Activated T-cell treated with anti-CD3 and anti-CD28 coated beads, Interleukin-2, amount 50 U/mL, for 48 hours (primary cell): ENCODE results near the gene SPATA6L.
A peak's percentile ranks its signal among the peaks of the same experiment; 100 is the strongest.
"Not testable (repeated sequence)": the region's sequence is repeated elsewhere in the genome, so short reads cannot be mapped to it uniquely, and the experiment has no call there.

Source experiments
- DNase-seq, 2 experiments: peaks; one replicate each; pipeline ENCODE4 v3.0.0-alpha.2; 2020

The SPATA6L gene

DNA sequence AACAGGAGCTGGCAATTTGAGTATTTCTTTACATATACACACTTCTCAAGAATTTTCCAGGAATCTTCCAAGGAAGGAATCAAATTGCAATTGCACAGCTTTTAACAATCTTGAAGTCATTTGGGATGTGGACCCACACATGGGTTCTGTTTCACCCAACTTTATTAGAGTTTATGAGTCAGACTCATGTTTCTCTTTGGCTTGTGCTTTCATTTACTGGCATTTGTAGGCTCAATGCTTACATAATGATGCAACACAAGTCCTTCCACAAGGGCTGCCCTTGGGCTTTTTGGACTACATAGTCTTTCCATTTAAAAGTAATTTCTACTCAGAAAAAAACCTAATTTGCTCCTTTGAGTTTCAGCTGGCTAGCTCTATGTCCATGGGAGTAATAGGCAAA lies 8.5 kb upstream of the SPATA6L start:
- no peak for DNase-seq

- no peak for DNase-seq
Measured at GRCh38 chr9:4671737-4672136, 5.5 kb upstream of the SPATA6L start.

DNA sequence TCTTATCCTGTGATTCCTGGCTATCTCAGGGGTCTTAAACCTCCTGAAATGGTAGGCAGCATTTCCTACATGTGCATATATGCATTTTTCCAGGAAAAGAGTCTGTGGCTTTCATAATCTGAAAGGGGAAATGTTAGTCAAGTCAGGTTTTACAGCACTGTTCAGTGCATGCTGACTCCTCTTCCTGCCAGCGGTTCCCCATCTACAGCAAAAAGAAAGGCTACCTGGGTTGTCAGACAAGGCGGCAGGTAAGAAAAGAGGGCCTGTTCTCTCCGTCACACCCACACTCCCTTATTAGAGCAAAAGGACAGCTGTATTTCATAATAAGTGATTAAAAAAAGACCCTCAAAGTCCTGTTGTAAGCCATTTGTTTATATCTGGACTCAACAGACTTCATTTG lies 4.3 kb upstream of the SPATA6L start:
- DNase-seq: no peak

GRCh38 chr9:4669890-4670289 lies 3.6 kb upstream of the SPATA6L start:
- DNase-seq: no peak

DNA sequence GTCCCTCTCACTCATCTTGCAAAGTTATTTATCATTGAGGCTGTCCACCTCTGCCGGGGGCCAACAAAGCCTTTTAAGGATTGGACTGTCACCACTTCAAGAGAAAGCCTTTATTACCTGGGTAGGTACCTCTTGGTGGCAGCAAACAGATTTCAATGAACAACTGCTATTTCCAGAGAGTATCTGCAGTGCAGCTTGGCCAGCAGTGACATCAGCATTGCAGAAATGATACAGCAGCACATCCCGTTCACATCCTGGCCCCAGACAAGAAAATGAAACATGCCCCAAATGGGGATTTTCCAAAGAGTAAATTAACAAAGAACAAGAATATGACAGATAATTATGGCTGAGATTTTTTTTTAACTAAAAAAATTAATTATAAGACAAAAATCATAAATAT lies 2.3 kb upstream of the SPATA6L start:
- DNase-seq: no peak

DNA sequence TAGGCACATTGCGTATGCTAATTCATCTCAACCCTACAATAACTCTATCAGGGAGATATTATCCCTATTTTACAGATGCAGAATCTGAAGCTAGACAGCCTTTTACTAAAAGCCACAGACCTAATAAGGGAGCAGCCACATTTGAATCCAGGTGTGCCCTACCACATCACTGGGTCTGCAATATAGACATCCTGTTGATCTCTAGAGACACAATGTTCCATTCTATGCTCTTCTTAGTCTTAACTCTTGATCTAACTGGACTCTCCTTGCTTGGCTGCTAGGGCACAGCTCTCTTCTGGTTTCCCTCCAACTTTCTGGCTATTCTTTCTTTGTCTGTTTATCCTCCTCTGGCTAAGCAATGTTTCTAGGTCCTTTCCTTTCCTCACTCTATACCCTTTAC lies 1.4 kb upstream of the SPATA6L start:
- DNase-seq: no peak

DNA sequence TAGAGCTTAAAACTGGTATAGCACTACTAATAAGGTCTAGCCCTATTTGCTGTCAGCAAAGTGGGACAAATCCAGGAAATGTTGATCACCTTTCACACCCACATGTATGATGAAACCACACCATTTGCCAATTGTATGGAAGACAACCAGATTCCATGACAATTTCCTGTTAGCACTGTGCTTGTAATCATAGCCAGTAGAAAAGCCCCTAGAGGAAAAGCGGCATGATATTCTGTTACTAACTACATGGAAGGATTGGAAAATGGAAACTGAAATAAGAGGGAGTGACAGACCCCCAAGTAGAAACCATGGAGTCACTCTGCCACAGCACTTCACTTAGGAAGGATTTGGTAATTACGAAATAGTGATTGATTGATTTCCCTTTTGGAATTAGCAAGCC lies 923 bp downstream of the SPATA6L start:
- DNase-seq: no peak

GRCh38 chr9:4663956-4664355 lies 2.3 kb downstream of the SPATA6L start:
- no peak for DNase-seq

- peak in 1 of 2 experiments; percentile 41 for DNase-seq
Measured at GRCh38 chr9:4662989-4663792, 3.1 kb downstream of the SPATA6L start.

GRCh38 chr9:4662108-4662988 lies 3.9 kb downstream of the SPATA6L start, which contains the start of gene PLPP6:
Gene PLPP6, plus strand, starts transcription at chr9:4662294. Its CDS starts 82 bp downstream, at chr9:4662376.
- DNase-seq: peak; percentile 81

DNA sequence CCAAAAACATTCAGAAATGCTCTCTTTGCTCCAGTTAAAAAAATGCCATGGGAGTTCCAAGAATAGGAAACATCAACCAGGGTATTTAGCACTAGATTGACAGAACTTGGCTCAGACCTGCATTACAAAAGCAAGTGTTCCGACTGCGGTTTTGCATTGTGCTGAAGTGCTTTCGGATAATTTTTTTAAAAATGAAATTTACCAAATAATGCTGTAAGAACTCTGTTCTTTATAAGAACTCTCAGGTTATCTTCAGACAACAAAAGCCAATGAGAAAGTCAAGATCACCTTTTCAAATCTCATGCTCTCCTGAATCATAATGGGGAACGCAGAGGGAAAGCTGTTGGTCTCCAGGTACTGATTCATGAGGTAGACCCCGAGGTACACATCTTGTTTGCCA lies 4.7 kb downstream of the SPATA6L start:
- no peak for DNase-seq

DNA sequence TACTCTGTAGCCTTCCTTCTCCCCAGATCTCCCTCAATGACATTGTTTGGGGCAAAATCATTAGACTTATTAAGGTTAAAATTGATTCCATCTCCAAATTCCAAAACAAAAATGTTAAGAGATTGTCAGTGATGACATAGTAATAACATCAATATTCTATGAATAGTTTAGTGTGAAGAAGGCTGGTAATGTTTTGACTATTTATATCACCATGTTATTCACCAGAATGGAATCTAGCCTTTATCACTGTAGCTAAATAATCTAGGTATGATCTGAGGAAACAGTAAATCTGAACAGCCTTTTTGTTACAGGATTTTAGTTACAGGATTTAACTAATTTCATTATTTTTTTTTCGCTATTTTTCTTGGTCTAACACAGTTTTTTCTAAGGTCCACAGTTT lies 5.1 kb downstream of the SPATA6L start:
- no peak for DNase-seq

DNA sequence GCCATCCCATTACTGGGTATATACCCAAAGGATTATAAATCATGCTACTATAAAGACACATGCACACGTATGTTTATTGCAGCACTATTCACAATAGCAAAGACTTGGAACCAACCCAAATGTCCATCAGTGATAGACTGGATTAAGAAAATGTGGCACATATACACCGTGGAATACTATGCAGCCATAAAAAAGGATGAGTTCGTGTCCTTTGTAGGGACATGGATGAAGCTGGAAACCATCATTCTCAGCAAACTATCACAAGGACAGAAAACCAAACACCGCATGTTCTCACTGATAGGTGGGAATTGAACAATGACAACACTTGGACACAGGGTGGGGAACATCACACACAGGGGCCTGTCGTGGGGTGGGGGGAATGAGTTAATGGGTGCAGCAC lies 5.6 kb downstream of the SPATA6L start:
- not testable (repeated sequence) for DNase-seq

GRCh38 chr9:4657426-4658159 lies 8.7 kb downstream of the SPATA6L start:
- no peak for DNase-seq

GRCh38 chr9:4656621-4657020 lies 9.7 kb downstream of the SPATA6L start:
- DNase-seq: no peak

- not testable (repeated sequence) for DNase-seq
Measured at GRCh38 chr9:4656196-4656595, 10.1 kb downstream of the SPATA6L start.

DNA sequence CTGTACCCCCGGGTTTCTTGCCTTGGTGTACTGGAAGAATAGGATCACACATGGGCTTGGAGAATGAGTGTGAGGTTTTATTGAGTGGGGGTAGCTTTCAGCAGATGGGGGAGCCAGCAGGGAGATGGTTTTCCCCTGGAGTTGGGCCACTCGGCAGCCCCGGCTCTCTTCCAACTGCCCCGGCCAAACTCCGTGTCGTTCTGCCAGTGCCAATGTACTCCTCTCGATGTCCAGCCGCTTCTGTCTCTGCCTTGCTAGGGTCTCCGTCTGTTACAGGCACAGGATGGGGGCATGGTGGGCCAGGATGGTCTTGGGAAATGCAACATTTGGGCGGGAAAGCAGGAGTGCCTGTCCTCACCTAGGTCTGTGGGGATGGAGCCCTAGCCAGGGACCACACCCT lies 11.7 kb downstream of the SPATA6L start:
- DNase-seq: no peak

DNA sequence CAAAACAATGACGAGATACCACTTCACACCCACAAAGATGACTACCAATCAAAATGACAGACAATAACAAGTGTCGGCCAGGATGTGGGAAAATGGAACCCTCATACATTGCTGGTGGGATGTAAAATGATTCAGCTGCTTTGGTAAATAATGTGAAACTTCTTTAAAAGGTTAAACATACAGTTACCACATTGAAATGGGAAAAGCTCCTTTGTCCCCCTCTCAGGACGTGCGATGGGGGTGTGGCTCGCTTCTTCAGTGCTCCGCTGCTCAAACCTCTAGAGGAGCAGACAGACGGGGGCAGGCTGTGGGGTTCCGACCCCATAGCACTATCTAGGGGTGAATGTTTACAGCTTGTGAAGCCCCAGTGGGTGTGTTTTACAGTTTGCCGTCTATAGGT lies 12.2 kb downstream of the SPATA6L start:
- DNase-seq: no peak

DNA sequence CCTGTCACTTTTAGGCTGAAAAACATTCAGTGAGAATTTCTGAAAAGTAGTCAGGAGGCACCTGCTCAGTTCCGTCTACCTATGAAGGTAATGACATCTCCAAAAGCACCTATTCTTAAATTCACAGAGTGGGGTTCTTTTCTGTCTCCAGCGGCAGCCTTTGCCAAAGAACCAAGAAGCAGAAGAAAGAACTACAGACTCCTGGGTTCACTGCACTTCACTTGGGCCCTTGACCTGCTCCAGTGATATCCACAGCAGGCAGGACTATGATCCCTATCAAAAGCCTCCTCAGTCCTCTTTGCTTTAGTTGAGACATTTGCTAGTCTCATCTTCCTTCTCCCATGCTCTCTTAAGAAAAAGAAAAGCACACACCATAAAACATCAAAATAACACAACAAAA lies 23.9 kb downstream of the SPATA6L start:
- no peak for DNase-seq

DNA sequence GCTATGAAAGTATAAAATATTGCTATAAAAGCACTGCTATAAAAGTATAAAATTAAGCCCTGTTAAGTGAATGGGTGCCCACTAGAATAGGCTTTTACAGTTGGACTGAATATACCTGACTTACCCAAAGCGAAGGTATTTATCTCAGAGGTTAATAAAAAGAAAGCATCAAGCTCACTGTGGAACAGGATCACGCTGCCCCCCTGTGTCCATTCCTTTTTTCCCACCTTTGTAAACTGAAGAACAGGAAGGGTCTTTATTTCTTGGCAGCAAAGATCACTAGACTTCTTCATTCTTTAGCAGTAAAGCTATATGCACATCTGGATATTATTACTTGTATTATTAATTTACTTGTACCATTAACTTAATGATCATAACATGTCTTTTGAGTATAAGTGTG lies 26.3 kb downstream of the SPATA6L start:
- DNase-seq: peak; percentile 45 to 55

- DNase-seq: no peak
Measured at GRCh38 chr9:4639420-4639819, 26.9 kb downstream of the SPATA6L start.

DNA sequence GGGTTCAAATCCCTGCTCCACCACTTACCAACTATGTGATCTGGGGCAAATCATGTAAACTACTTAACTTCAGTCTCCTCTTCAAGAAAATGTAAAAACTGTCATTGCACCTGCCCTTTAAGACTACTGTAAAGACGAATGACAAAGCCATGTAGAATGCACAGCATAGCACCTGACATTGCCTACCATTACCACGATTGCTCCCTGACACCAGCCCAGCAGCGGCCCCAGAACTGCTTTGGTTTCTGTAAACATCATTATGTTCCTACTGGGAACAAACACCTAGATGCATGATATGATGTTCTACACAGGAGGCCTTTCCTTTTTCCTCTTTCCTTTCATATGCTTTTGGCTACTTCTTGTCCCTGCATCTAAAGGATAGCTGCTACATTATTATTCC lies 27.3 kb downstream of the SPATA6L start:
- DNase-seq: no peak

GRCh38 chr9:4630836-4631235 lies 35.4 kb downstream of the SPATA6L start:
- no peak for DNase-seq
